K562 (cell line): ENCODE data around the gene MICALL2. TPM values are rescaled to one million over a fixed set of nuclear protein-coding genes. Genes with fewer than 3 reads are reported as not detected.

Experiments
- GABPB1 ChIP-seq: sonication (generic); formaldehyde crosslinking; IDR thresholded peaks from 2 replicates; pipeline ENCODE4 v1.8.0; 2022; ENCODE audit warnings: mild to moderate bottlenecking, missing genetic modification reagents
- HMGN3 ChIP-seq: IDR thresholded peaks from 2 replicates; pipeline ENCODE4 v1.6.1; 2011; ENCODE audit warnings: borderline replicate concordance, low read depth, mild to moderate bottlenecking, mixed read lengths, low read length; ENCODE audit not compliant: insufficient read length; ENCODE audit errors: extremely low read depth
- LEF1 ChIP-seq: fragments of 450-650 bp; IDR thresholded peaks from 2 replicates; pipeline ENCODE4 v1.6.1; 2016; ENCODE audit warnings: mild to moderate bottlenecking
- PATZ1 ChIP-seq: fragments of 250-450 bp; sonication (Bioruptor Pico); IDR thresholded peaks from 2 replicates; pipeline ENCODE4 v1.5.0; 2020; ENCODE audit warnings: mild to moderate bottlenecking, borderline replicate concordance
- POLR2G ChIP-seq: fragments of 200-400 bp; formaldehyde crosslinking; IDR thresholded peaks from 2 replicates; pipeline ENCODE4 v1.6.1; 2017; ENCODE audit warnings: low read depth, mild to moderate bottlenecking, antibody characterized with exemption, low read length, moderate library complexity
- TAF9B ChIP-seq: fragments of 450-650 bp; IDR thresholded peaks from 2 replicates; pipeline ENCODE4 v1.6.1; 2018; ENCODE audit warnings: mild to moderate bottlenecking; ENCODE audit not compliant: partially characterized antibody
- TFAM ChIP-seq: fragments of 250-450 bp; sonication (Bioruptor Pico); conservative IDR thresholded peaks from 2 replicates; pipeline ENCODE4 v1.5.0; 2021; ENCODE audit warnings: mild to moderate bottlenecking, moderate library complexity
- ZNF197 ChIP-seq: fragments of 200-800 bp; sonication (Bioruptor generic); IDR thresholded peaks from 2 replicates; pipeline ENCODE4 v1.6.1; 2016; ENCODE audit warnings: low read depth, missing genetic modification characterization, missing compliant biosample characterization
- ZSCAN32 ChIP-seq: fragments of 450-650 bp; formaldehyde crosslinking; IDR thresholded peaks from 2 replicates; pipeline ENCODE4 v1.4.0; 2020; ENCODE audit warnings: mild to moderate bottlenecking, moderate library complexity
- polyA plus RNA-seq, 8 experiments: library from polyadenylated mRNA; depleted of rRNA in 4 of 8; stranded (reverse) in 5 of 8; unstranded in 3 of 8; fragments of >200 nt; fragmentation: Nextera tagmentation in 2 of 8; fragmentation: Illumina TruSeq in 1 of 8; extraction: Ambion mirVana in 2 of 8; extraction: Trizol in 1 of 8; gene quantifications; 2 replicates each; pipeline versions ENCODE4 v1.2.1 to v1.2.3, GENCODE V29; 2011 to 2014; ENCODE audit warnings: inconsistent platforms in 1 of 8, missing spikeins in 1 of 8
- total RNA-seq, 7 experiments: library from RNA; depleted of rRNA in 6 of 7; stranded (reverse); fragments of >200 nt in 6 of 7; fragmentation: Illumina TruSeq in 2 of 7; extraction: Trizol in 2 of 7; gene quantifications; 2 replicates each; pipeline versions ENCODE4 v1.2.1 to v1.2.3, GENCODE V29; 2011 to 2021; ENCODE audit warnings: low replicate concordance in 1 of 7
- TF ChIP-seq, protein P1 (sequence below): fragments of 450-650 bp; IDR thresholded peaks from 2 replicates; pipeline ENCODE4 v1.6.1; 2016; ENCODE audit warnings: mild to moderate bottlenecking

The MICALL2 gene
- total and polyA plus RNA-seq, 9 of the 15 experiments (the other 6 are each of a cell fraction or from before 2014, with no cell fraction given) = 1.8 to 103 (median 17.0) TPM

DNA sequence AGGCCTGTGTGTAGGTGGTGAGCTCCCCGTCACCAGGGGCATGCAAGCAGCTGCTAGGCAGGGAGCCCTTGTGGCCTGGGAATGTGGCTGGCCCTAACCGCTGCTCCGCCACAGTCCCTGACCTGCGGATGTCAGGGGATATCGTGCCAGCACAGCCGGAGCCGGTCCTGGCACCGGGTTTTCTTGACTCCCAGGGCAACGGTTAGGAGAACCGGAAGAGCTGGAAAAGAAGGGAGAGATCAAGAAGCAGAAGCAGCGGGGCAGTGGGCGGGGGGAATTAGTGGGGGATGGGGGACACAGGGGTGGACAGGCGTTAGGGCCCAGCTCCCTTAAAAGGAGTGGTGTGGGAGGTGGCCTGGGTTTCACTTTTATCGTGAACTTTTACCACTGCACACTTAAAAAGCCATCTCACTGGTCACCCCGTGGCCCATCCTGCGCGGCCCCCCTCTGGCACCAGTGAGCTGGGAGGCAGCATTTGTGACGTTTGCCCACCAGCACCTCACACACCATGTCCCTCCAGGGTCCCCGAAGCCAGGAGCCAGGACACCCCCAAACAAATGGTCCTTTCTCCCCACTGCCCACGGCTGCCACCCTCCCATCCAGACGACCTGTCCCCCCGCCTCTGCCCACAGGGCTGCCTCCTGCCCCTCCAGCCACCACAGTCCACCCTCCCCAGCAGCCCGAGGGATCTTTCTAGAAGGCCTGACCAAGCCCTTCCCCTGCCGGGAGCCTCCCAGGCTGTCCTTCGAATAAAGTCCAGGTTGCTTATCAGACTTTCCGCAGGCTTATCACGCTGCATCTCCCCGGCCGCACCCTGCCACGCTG, 1.8 kb upstream of the MICALL2 start (continued):
- TF ChIP-seq POLR2G (peak; percentile 83), TFAM (CRISPR knock-in tag) (no peak), HMGN3 (peak; percentile 94), ZSCAN32 (CRISPR knock-in tag) (0 out of 2 replicates have a peak, but pooled peaks have one; percentile 41), ZNF197 (CRISPR knock-in tag) (0 out of 2 replicates have a peak, but pooled peaks have one; percentile 35), TAF9B (peak; percentile 41), LEF1 (0 out of 2 replicates have a peak, but pooled peaks have one; percentile 47), GABPB1 (CRISPR knock-in tag) (peak; percentile 80), PATZ1 (CRISPR knock-in tag) (no peak)
- TF ChIP-seq, protein P1, sequence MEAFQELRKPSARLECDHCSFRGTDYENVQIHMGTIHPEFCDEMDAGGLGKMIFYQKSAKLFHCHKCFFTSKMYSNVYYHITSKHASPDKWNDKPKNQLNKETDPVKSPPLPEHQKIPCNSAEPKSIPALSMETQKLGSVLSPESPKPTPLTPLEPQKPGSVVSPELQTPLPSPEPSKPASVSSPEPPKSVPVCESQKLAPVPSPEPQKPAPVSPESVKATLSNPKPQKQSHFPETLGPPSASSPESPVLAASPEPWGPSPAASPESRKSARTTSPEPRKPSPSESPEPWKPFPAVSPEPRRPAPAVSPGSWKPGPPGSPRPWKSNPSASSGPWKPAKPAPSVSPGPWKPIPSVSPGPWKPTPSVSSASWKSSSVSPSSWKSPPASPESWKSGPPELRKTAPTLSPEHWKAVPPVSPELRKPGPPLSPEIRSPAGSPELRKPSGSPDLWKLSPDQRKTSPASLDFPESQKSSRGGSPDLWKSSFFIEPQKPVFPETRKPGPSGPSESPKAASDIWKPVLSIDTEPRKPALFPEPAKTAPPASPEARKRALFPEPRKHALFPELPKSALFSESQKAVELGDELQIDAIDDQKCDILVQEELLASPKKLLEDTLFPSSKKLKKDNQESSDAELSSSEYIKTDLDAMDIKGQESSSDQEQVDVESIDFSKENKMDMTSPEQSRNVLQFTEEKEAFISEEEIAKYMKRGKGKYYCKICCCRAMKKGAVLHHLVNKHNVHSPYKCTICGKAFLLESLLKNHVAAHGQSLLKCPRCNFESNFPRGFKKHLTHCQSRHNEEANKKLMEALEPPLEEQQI = no peak
